GM21423 (cell line): Measurements from ENCODE around the gene EIF1.
"Not testable (repeated sequence)": the region's sequence is repeated elsewhere in the genome, so short reads cannot be mapped to it uniquely, and the experiment has no call there.

Experiments used
- ATAC-seq: cut with Tn5 transposase; IDR thresholded peaks from one replicate; pipeline ENCODE4 v1.9.1; 2021; ENCODE audit warnings: mild to moderate bottlenecking, moderate library complexity; ENCODE audit not compliant: unreplicated experiment

EIF1 gene

DNA sequence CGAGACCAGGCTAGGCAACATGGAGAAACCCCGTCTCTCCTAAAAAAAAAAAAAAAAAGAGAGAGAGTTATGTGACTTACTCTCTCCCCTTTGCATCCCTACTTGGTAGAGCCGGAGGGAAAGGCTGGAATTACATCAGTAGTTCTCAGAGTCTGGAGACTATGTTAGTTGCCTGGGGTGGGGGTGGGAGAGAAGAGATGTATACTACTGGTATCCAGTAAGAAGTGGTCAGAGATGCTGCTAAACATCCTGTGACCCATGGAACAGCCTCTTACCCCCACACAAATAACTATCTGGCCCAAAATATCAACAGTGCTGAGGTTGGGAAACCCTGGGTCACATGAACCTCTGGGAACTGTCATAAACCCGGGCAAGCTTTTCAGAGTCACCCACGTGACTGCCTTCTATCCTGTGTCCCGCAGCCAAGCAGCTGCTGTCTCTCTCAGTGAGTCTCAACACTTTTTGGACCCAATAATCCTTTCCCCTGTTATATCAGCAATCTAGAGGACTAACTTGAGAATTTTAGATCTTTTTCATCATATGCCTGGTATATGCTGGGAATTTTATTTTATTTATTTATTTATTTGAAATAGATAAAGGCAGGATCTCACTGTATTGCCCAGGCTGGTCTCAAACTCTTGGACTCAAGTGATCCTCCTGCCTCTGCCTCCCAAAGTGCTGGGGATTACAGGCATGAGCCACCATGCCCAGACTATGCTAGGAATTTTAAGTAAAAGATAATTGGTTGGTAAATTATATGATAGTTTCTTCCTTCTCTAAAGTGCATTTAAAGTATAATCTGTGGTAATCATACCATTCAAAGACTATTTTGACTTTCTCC is 8.7 kb downstream of the EIF1 start:
- ATAC-seq: no peak

DNA sequence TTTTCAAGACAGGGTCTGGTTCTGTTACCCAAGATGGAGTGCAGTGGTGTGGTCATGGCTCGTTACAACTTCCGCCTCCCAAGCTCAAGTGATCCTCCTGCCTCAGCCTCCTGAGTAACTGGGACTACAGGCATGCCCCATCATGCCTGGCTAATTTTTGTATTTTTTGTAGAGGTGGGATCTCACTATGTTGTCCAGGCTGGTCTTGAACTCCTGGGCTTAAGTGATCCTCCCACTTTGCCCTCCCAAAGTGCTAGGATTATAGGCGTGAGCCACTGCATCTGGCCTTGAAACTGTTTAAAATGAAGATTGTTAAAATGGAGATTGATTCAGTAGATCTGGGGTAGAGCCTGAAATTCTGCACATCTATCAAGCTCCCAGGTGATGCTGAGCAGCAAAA is 12.2 kb downstream of the EIF1 start:
- ATAC-seq: not testable (repeated sequence)

DNA sequence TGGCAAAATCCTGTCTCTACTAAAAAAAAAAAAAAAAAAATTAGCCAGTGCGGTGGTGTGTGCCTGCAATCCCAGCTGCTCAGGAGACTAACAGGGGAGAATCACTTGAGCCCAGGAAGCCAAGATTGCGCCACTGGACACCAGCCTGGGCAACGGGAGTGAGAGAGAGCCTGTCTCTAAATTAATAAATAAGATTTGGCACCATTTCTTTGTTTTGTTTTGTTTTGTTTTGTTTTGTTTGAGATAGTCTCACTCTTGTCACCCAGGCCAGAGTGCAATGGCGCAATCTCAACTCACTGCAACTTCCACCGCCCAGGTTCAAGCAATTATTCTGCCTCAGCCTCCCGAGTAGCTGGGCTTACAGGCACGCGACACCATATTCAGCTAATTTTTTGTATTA is 14.0 kb downstream of the EIF1 start:
- no peak for ATAC-seq

GRCh38 chr17:41705271-41705991 is 16.7 kb downstream of the EIF1 start:
- ATAC-seq: no peak

DNA sequence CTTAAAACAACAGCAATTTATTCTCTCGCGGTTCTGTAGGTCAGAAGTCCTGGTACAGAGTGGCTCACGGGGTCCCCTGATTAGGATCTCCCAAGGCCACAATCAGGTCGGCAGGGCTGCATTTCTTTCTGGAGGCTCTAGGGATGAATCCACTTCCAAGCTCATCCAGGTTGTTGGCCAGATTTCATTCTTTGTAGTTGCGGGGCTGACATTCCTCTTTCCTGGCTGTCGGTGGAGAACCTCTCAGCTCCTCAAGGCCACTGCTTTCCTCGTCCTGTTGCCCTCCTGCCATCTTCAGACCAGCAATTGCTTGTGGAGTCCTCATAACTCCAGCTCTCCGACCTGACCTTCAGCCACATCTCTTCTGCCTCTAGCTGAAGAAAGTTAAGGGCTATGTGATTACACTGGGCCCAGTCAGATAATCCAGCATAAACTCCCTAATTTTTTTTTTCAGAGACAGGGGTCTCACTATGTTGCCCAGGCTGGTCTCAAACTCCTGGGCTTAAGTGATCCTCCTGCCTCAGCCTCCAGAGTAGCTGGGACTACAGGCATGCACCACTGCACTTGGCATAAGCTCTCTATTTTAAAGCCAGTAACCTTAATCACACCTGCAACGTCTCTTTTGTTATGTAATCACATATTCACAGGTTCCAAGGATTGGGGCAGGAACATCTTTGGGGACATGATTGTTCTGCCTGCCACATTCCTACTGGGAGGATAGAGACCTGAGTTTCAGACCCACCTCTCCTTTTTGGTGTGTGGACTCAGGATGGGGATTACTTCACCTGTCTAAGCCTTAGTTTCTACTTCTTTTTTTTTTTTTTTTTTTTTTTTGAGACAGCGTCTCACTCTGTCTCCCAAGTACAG is 19.4 kb downstream of the EIF1 start:
- no peak for ATAC-seq

GRCh38 chr17:41710472-41711090 is 21.9 kb downstream of the EIF1 start:
- no peak for ATAC-seq

GRCh38 chr17:41711669-41712400 is 23.1 kb downstream of the EIF1 start, which contains the start of gene GAST:
TSS of gene GAST (plus strand) at chr17:41712331. CDS start at chr17:41715437, 3,106 bp downstream.
- ATAC-seq: no peak

DNA sequence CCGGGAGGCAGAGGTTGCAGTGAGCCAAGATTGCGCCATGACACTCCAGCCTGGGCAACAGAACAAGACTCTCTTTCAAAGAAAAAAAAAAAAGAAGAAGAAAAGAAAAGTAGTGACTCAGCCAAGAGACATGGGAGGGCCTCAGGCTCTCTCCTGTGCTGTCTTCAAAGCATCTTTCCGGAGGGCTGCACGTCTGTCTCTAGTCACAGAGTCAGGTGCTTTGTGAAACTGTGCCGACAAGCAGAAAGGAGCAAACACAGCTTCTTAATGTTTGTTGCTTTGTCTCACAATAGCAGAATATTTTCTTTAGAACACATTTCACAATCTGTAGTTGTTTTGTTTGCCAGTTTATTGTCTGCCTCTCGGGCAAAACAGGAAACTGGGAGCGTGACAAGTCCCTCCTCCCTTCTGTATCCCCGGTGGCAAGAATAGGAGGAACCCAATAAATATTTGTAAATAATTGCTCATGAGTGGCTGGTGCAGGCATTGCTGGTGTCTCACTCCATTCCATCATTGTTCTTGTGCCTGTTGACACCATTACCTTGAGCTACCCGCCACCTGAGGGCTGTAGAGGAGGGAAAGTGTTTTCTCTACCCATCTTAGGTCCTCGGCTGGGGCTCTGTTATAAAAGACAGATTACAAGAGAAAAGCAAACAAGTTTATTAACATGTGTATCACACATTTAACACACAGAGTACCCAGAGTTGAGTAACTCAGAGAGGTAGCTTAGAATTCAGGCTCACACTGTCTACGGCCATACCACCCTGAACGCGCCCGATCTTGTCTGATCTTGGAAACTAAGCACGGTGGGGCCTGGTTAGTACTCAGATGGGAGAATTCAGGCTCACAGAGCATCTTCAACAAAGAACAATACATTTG is 29.0 kb downstream of the EIF1 start:
- no peak for ATAC-seq

DNA sequence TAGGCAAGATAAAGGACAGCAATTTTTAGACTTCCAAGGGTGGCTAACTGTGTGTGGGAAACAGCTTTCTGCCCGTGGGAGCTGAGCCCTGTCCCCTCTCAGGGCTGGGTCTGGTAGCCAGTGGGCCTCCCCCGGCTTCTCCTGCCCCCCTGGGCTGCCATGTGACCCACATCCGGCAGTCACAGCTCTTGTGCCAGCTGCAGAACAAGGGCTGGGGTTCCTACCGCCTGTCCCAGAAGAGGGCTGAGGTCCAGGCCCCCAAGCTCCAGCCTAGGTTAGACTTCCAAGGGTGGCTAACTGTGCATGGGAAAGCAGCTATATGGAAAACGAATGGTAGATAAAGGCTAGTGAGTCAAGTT is 29.6 kb downstream of the EIF1 start:
- ATAC-seq: no peak

DNA sequence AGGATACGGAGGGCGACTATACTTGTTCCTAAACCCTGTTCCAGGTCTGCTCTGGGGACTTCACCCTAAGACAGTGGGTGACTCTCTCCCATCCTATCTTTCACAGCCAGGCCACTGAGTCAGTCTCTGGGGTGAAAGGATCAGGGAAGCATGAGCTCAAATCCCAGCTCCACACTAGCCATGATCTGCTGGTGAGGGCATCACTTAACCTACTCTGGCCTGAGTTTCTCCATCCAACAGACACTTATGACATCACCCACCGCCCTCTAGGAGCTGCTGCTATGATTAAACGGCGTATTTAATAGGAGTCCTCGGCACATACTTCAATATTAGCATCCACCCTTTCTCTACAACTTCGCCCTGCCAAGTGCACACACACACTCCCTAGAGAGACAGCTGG is 33.5 kb downstream of the EIF1 start:
- no peak for ATAC-seq

DNA sequence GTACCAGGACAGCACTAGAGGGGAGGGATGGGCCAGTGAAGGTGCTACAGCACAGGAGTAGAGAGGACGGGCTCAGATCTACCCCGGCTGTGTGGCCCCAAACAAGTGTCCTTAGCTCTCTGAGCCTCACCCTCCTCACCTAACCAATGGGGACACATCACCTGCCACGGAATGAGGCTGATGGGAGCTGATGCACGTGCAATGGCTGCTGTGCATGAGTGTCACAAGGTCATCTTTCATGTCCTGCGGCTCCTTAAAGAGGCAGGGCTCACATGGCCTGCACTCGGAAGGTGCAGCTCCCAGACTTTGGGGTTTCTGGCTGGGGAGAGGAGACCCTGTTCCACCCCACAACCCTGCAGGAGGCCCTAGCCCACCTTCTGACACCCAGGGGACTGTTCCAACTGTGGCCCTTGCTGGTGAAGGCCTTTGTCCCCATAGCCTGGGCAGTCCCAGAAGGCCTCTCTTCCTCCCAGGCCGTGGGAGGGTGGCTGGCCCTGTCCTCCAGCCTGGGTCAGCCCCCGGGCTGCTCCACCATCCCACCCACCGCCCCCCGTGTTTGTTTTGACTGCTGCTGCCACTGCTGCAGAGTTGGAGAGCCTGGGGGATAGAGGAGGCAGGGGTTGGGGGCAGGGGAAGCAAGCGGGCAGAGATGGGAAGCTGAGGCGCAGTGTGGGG is 35.3 kb downstream of the EIF1 start:
- no peak for ATAC-seq

- no peak for ATAC-seq
Measured at GRCh38 chr17:41724476-41725050, 35.9 kb downstream of the EIF1 start.

GRCh38 chr17:41725134-41725533 is 36.4 kb downstream of the EIF1 start:
- no peak for ATAC-seq

DNA sequence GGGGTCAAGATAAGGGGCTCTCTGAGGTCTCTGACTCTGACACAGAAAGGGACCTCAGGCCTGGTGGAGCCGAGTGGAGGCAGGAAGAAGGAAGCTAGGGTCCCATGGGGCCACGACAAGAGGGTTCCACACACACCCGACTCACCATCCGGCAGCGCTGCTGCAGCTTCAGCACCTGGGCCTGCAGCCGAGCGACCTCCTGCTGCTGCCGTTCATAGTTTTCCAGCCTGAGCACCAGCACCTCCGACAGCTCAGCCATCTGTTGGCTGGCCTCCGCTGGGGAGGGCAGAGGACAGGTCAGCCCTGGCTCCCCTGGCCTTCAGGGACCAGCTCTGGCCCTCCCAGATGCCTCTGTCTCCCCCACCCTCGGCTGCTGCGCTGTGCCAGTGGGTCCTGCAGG is 39.4 kb downstream of the EIF1 start:
- ATAC-seq: no peak

DNA sequence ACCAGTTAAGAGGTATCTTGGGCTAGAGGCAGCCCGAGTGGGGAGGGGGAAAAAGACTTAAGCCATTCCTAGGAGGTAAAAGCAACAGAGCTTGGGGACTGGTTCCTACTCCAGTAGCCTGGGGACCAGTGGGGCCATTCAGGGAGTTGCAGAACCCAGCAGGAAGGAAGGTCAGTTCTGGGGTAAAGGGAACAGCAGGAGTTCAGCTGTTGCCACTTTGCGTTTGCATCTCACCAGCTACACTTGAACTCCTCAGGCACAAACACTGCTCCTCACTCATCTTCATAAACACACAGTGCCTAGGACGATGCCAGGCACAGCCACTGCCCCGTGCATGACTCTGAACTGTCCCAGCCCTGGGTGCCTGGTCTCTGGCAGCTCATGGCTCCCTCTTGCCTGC is 41.8 kb downstream of the EIF1 start:
- ATAC-seq: no peak

DNA sequence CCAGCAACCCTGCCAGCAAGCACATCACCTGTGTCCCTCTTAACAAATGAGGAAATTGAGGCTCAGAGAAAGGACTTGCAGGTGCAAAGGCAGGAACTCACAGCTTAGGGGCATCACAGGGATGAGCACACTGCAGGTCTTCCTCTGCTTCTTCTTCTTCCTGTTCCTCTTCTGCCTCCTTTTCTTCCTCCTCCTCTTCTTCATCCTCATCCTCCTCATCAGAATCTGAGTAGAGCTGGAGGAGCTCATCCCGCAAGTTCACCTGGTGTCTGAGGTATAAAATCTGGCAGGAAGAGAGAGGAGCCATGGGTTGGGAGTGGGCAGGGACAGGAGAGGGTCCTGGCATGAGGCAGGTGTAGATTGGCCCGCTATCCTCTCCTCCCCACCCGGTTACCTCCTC is 43.2 kb downstream of the EIF1 start:
- no peak for ATAC-seq

- ATAC-seq: no peak
Measured at GRCh38 chr17:41733348-41734138, 44.9 kb downstream of the EIF1 start.
